GM18505 (cell line): ENCODE results near the gene MAGOH.
"Not testable (repeated sequence)": the region's sequence is repeated elsewhere in the genome, so short reads cannot be mapped to it uniquely, and the experiment has no call there.

Experiments
- ATAC-seq: cut with Tn5 transposase; IDR thresholded peaks from one replicate; pipeline ENCODE4 v1.9.1; 2021; ENCODE audit not compliant: unreplicated experiment
- POLR2A ChIP-seq: IDR thresholded peaks from 4 replicates; pipeline ENCODE4 v1.6.1; 2011; ENCODE audit warnings: borderline replicate concordance; ENCODE audit not compliant: insufficient read depth, insufficient read length; ENCODE audit errors: extremely low read depth

Gene MAGOH

DNA sequence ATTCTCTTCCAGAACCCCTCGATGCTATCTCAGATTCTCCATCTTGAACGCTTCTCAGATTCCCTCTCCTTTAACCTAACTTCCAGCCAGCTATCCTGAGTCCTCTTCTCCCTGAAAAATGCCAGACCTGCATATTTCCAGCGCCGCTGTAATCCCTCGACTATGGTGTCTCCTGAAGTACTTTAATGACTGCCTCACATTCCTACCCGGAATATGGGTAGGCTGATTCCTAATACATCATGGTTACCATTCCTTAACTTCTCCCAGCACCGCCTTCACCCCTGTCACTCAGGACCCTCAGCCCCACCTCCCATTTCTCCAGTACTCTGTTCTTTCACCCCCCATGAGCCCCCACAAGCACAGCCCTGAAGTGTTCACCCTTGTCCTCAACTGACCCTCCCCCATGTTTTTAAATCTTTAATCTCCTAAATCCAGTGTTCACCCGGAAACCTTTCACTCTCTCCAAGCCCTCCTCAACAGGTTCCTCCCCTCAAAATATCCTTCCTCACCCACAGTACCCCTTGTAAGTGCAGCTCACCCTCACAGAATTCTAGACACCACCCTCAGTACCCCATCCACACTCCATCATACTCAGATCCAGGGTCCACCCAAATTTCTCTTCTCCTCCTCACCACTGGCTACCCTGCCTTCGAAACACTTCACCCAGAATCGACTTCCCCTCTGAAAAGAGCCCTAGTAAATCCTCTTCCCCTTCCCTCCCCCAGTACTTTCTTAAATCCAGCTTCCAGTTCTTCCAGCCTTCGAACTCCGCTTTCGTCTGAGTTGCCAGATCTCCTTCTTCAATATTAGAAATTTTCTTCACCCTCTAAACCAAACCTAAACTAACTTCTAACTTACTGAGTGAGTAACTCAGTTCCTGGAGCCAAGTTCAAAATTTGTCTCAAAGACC lies 40.8 kb downstream of the MAGOH start:
- no peak for ATAC-seq
- no peak for TF ChIP-seq POLR2A

DNA sequence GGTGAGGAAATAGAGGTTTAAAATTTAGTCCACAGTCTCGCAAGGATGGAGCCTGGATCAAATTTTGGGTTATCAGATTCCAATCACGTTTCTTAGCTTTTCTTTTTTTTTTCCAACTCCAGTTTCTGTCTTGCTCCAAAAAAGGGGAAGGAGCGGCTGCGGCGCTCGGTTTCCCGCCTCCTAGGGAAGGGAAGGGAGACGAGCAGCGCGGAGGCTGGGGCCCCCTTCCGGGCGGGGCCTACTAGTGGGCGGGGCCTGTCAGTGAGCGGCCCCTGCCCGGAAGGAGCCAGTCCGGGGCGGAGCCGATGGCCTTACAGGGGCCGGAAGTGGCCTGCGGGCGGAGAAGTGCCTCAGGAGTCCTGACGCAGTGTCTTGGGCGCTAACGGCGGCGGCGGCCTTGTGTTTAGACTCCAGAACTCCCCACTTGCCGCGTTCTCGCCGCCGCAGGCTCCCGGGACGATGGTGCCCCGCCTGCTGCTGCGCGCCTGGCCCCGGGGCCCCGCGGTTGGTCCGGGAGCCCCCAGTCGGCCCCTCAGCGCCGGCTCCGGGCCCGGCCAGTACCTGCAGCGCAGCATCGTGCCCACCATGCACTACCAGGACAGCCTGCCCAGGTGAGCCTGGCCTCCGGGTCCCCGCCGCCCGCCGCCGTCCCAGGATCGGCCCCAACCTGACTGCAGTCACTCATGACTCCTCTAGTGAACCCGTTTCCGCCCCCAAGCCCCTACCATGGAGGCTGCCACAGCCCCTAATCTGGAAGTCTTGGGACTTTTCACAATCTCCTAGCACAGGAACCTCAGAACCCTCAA lies 41.6 kb downstream of the MAGOH start, which contains the start of gene CPT2:
Gene CPT2 (plus strand): TSS at position 340 of the 806 bp plus-strand sequence. CDS start 120 bp downstream, at position 460.
- peak; percentile 96 for TF ChIP-seq POLR2A
- ATAC-seq: peak; percentile 97

DNA sequence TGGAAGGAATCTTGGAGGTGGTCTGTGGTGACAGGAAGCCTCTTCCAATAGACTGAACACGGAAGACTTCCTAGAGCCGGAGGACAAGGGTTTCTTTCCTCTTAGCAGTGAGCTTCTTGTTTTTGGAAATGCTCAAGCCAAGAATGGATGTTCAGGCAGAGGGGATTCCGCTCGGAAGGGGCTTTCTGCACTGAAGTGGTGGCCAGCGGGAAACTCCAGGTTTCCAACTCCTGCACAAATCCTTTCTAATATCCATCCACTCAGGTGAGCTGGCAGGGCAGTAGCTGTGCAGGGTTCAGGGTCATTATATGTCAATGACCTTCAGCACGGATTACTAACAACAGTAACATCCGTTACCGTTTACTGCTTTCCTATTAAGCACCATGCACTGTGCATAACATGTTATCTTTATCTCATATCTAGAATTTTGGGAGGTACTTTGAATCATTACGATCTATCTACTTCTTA lies 42.3 kb downstream of the MAGOH start:
- TF ChIP-seq POLR2A: no peak
- peak; percentile 8 for ATAC-seq

DNA sequence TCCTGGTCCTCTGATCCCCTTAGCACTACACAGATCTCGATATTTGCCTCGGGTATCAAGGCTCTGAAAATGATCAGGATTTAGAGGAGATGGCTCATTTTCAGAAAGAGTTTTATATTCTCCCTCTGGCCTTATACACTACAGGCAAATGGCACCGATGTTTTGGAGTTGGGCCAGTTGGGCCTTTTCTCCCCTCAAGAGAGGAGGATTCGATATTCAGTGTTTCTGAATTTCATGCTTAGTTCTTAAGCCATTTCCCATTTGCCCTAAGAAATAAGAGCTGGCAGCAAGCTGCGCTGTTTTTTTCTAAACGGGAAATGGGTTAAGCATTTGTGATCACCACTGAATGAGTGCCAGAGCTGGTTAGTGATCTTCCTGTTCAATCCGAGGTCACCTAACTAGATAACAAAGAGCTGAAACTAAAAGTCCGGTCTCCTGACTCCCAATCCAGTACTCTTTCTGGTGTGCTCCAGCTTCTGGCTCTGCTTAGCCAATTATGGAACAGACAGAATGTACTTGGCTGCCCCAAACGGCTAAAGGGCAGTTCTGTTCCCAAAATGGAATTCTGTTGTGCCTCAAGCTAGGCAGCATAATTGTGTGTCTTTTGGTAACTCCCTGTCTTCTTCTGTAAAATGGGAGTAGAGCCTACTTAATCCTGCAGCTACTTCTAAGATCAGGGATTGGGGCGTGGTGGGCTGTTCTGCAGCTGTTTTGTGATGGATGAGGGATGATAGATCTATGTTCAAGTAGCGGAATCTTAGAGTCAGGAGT lies 42.9 kb downstream of the MAGOH start:
- ATAC-seq: no peak
- no peak for TF ChIP-seq POLR2A

DNA sequence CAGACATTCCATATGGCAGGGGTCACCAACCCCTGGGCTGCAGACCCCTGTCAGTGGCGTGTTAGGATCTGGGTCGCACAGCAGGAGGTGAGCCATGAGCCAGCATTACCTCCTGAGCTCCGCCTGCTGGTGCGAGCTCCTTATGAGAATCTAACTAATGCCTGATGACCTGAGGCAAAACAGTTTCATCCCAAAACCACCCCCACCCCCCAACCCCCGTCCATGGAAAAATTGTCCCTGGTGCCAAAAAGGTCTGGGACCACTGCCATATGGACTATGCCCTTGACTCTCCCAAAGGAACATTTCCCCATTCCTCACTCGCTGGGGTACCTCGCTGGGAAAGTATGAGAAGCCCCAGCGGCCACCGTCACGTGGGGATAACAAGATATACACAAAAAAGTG lies 48.1 kb downstream of the MAGOH start:
- ATAC-seq: no peak
- TF ChIP-seq POLR2A: no peak

DNA sequence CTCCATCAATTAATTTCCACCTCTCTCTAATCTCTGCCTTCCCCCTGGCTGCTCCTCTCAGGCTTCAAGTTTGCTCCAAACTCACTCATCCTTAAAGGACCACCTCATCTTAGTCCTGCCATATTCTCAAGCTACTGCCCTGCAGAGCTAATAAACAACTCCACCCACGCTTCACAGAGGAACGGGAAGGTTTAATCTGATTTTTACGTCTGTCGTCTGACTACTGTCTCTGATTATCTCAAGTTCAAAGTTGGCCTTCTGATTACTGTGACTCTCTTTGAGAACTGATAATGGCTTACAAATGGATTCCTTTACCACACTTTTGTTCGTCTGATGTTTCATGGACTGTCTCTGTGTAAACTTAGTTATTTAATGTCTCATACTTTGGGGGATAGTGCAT lies 49.3 kb downstream of the MAGOH start:
- no peak for TF ChIP-seq POLR2A
- no peak for ATAC-seq

DNA sequence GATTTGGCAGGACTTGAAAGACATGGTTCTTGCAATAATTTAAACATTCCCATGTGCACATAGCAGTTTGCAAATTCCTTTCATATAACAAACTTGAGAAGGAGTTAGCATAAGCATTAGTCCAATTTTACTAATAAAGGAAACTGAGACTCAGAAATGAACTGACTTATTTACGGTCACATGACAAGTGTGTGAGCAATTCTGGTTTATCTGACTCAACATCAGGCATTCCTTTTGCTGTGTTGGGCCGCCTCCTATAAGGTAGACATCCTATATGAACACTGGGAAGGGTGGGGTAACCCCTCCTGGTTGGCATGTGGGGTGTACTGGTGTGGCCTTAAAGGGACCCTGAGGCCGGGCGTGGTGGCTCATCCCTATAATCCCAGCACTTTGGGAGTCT lies 50.2 kb downstream of the MAGOH start:
- no peak for TF ChIP-seq POLR2A
- no peak for ATAC-seq

DNA sequence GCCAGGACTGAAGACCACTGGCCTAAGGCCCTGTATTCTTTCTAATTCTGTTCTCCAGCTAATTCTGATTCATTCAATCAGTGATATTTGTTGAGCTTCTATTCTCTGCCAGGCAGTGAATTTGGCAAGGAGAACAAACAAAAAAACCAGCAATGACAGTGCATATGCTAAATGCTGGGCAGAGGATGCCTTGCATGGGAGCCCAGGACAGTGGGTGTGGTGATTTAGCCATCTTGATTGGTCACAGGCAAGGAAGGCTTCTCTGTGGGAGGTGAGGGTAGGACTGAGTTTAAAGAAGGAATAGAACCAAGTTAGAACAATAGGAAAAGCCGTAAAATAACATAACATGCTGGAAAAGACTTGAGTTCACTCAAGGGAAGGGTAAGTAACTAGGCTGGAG lies 50.9 kb downstream of the MAGOH start:
- TF ChIP-seq POLR2A: no peak
- no peak for ATAC-seq

DNA sequence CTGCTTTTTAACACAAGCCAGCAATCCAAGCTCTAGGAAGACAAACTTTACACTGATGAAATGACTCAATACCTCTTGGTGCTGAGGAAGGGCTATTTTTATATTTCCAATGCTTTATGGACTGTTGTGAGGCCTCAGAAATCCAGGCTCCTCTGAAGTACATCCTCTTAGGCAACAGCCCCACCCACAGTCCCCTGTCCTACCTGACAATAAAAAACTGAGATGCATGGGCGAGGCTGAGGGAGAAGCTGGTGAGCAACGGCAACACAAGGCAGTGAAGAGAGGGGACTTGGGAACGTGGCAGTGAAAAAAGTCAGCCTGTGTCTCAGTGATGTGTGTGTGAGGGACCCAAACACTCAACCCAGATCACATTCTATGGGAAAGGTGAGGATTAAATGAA lies 51.8 kb downstream of the MAGOH start:
- ATAC-seq: no peak

DNA sequence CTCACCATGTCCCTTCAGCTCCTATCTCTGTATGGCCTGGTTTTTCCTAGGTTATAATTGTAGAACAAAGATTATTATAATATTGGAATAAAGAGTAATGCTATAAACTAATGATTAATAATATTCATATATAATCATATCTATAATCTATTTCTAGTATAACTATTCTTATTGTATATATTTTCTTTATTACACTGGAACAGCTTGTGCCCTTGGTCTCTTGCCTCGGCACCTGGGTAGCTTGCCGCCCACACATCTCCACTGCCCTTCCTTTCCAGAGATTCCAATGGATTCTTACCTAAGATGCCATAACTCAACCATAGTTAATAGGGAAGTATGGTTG lies 52.4 kb downstream of the MAGOH start:
- not testable (repeated sequence) for ATAC-seq

More for the DNA sequence above, 51.8 kb downstream of the MAGOH start:
- no peak for TF ChIP-seq POLR2A

DNA sequence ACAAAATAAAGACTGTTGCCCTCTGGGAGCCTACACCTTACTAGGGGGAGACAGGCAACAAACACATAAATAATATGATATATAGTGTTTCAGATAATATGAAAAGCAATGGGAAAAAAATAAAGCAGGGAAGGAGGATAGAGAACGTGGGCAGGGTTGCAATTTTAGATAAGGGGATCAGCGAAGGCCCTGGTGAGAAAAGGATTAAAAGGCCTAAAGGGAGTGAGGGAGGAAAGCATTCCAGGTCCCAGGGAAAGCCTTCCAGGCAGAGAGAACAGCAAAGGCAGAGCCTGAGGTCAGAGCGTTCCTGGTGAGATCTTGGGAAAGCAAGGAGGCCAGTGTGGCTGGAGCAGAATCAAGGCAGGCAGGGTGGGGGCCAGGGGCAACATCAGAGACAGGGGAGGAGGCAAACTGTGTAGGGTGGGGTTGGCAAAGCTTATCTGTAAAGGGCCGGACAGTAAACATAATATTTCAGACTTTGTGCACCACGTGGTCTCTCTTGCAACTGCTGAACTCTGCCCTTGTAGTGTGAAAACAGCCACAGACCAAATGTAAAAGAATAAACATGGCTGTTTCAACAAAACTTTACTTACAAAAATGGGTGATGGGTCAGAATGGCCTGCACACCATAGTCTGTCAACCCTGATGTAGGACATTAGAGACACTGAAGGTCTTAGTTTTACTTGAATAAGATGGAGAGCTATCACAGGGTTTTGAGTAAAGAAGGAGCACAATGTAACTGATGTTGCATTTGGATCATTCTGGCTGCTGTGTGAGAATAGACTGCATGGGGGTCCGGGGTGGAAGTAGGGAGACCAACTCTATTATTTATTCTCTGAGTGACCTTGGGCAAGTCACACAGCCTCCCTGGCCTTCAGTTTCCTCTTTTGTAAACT lies 55.0 kb downstream of the MAGOH start:
- no peak for ATAC-seq
- TF ChIP-seq POLR2A: no peak

DNA sequence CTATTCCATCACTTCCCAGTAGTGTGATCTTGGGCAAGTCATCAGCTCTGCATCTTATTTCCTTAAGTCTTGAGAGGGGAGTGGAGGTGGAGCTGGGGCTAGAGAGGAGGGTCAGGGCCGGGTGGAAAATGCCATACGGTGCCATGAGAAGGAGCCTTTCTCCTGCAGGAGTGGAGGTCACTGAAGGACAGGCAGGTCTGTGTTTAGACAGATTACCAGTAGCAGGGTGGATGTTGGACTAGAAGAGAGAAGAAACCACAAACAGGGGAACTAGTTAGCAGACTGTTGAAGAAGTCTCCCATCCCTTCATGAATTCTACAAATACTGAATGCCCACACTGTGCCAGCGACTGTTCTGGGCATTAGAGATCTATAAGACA lies 55.6 kb downstream of the MAGOH start:
- ATAC-seq: no peak
- TF ChIP-seq POLR2A: no peak
